Gastroesophageal sphincter (tissue), 4 donors: Measurements from ENCODE around the gene PITX1. TPM values are rescaled to one million over a fixed set of nuclear protein-coding genes. Genes with fewer than 3 reads are reported as not detected.
A peak's percentile ranks its signal among the peaks of the same experiment; 100 is the strongest.
"Not testable (repeated sequence)": the region's sequence is repeated elsewhere in the genome, so short reads cannot be mapped to it uniquely, and the experiment has no call there.

Source experiments
- ATAC-seq: fragments of 150-250 bp; one replicate; pipeline ENCODE4 v1.9.1; 2016; ENCODE audit warnings: mild to moderate bottlenecking, moderate library complexity
- H3K27ac ChIP-seq, 4 donors: fragments of 200-600 bp; sonication (generic) in 3 of 4; 1 replicate in 3 of 4; 2 replicates in 1 of 4; pipeline ENCODE4 v1.5.1; 2016 to 2019
- H3K27me3 ChIP-seq: fragments of 200-600 bp; sonication (generic); one replicate; pipeline ENCODE4 v1.5.1; 2019
- H3K36me3 ChIP-seq, 2 donors: fragments of 200-600 bp; sonication (generic); one replicate each; pipeline ENCODE4 v1.5.1; 2019; ENCODE audit warnings: control low read depth in 1 of 2
- H3K4me1 ChIP-seq, 3 donors: fragments of 200-600 bp; sonication (generic); 1 replicate in 2 of 3; 2 replicates in 1 of 3; pipeline ENCODE4 v1.5.1; 2016 to 2019; ENCODE audit warnings: control low read depth in 2 of 3
- H3K4me3 ChIP-seq, 2 donors: fragments of 200-600 bp; sonication (generic); one replicate each; pipeline ENCODE4 v1.5.1; 2019; ENCODE audit warnings: mild to moderate bottlenecking in 1 of 2, moderate library complexity in 1 of 2
- H3K9me3 ChIP-seq, 3 donors: fragments of 200-600 bp; sonication (generic); one replicate each; pipeline ENCODE4 v1.5.1; 2017 to 2019; ENCODE audit warnings: control low read depth in 2 of 3
- EP300 ChIP-seq: sonication (generic); formaldehyde crosslinking; IDR thresholded peaks from one replicate; pipeline ENCODE4 v1.6.1; 2017; ENCODE audit warnings: antibody characterized with exemption, mild to moderate bottlenecking
- POLR2A ChIP-seq, 2 donors: fragments of 450-650 bp; IDR thresholded peaks; one replicate each; pipeline ENCODE4 v1.6.1; 2017; ENCODE audit warnings: antibody characterized with exemption in 2 of 2, mild to moderate bottlenecking in 2 of 2, moderate library complexity in 1 of 2
- POLR2AphosphoS5 ChIP-seq: sonication (generic); formaldehyde crosslinking; IDR thresholded peaks from one replicate; pipeline ENCODE4 v1.6.1; 2017; ENCODE audit warnings: antibody characterized with exemption
- WGBS, 2 donors: methylation state at CpG; one replicate each; pipeline ENCODE4 v1.1.5; 2018; ENCODE audit warnings: low coverage in 1 of 2; 5-methylcytosine and 5-hydroxymethylcytosine counted together
- total RNA-seq, 4 donors: library from RNA; depleted of rRNA; stranded (reverse); fragments of >200 nt; gene quantifications; one replicate each; pipeline ENCODE4 v1.1.0, GENCODE V29; 2016
- TF ChIP-seq, protein P1 (sequence below), 4 experiments: fragments of 200-600 bp in 2 of 4; fragments of 450-650 bp in 2 of 4; sonication (generic) in 1 of 4; IDR thresholded peaks; one replicate each; pipeline ENCODE4 v1.5.1; 2017 to 2019; ENCODE audit warnings: antibody characterized with exemption in 4 of 4, mild to moderate bottlenecking in 2 of 4, moderate library complexity in 2 of 4

Gene PITX1
- total RNA-seq, result 100 to 1,000 TPM in 2 of 4 donors, 10 to 100 TPM in 2; 17.0 to 182 (median 79.6) TPM

DNA sequence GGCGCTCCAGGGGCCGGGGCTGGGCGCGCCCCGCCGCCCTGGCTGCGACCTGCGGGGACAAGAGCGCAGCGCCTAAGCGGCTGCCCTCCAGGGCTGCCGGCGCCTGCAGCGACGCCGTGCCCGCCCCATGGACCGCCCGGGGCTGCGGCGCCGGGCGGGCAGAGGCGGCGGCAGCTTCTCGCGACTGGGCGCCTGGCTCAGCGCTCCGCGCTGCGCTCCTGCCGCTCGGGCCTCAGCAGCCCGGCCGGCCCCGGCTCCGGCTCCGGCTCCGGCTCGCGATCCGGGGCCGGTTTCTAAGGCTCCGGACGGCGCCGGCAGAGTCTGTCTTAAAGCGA is at the start of gene PITX1:
TSS of gene PITX1 (minus strand) at position 328 of the 335 bp plus-strand sequence. CDS start 347 bp downstream, outside the sequence.
- Histone ChIP-seq H3K36me3 (peaks cover 0 to 3% of the 10 kb centered on the region in 2 donors), H3K27ac (peak within 1 kb of the TSS; percentile 68 to 94 (median 84)), H3K4me1 (peaks cover 0 to 80% (median 29%) of the 10 kb centered on the region in 3 donors), H3K4me3 (peak within 1 kb of the TSS; percentile 72 to 89), H3K9me3 (no peaks in the 10 kb centered on the region), H3K27me3 (peaks cover 100% of the 10 kb centered on the region)
- ATAC-seq, result peak; percentile 0
- WGBS, 2 donors, result no CpG with 5 or more reads among the region's 49 CpGs
- TF ChIP-seq POLR2AphosphoS5 (no peak), POLR2A (IDR thresholded peaks at IDR 0.05) (peak in 1 of 2 donors; percentile 43)

DNA sequence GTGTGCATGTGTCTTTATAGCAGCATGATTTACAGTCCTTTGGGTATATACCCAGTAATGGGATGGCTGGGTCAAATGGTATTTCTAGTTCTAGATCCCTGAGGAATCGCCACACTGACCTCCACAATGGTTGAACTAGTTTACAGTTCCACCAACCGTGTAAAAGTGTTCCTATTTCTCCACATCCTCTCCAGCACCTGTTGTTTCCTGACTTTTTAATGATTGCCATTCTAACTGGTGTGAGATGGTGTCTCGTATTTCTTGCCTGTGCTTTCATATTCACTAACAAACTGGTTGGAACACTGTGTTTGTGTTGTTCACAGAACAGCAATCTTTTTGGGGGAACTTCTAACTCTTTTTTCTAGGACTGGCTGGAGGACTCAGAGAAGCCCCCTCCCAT is 49.3 kb upstream of the PITX1 start:
- 67 to 80% methylated on average over 1 to 3 of the region's 3 CpGs for WGBS, 2 donors
- H3K9me3 ChIP-seq, result peaks cover 0 to 23% (median 0%) of the 10 kb centered on the region in 3 donors
- H3K27ac ChIP-seq, H3K4me3 ChIP-seq, H3K36me3 ChIP-seq, H3K4me1 ChIP-seq, ATAC-seq, H3K27me3 ChIP-seq: not testable (repeated sequence)

DNA sequence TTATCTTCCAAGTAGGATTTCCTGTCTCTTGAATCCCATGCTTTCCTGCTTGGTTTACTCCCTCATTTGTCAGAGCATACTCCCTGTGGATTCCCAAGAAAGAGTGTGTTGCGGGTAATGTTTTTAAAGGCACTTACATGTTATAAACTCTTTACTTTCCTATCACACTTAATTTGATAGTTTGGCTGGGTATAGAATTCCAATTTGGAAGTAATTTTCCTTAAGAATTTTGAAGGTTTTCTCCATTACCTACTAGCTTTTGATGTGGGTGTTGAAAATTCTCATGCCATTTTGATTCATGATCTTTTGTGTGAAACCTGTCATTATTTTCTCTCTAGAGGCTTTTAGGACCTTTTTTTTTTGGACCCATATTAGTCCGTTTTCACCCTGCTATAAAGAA is 47.2 kb upstream of the PITX1 start:
- H3K9me3 ChIP-seq, result peaks cover 0 to 23% (median 0%) of the 10 kb centered on the region in 3 donors
- TF ChIP-seq, protein P1, sequence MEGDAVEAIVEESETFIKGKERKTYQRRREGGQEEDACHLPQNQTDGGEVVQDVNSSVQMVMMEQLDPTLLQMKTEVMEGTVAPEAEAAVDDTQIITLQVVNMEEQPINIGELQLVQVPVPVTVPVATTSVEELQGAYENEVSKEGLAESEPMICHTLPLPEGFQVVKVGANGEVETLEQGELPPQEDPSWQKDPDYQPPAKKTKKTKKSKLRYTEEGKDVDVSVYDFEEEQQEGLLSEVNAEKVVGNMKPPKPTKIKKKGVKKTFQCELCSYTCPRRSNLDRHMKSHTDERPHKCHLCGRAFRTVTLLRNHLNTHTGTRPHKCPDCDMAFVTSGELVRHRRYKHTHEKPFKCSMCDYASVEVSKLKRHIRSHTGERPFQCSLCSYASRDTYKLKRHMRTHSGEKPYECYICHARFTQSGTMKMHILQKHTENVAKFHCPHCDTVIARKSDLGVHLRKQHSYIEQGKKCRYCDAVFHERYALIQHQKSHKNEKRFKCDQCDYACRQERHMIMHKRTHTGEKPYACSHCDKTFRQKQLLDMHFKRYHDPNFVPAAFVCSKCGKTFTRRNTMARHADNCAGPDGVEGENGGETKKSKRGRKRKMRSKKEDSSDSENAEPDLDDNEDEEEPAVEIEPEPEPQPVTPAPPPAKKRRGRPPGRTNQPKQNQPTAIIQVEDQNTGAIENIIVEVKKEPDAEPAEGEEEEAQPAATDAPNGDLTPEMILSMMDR (IDR thresholded peaks at IDR 0.05), result no peak
- no peak for TF ChIP-seq POLR2AphosphoS5
- no peak for TF ChIP-seq EP300
- TF ChIP-seq POLR2A (IDR thresholded peaks at IDR 0.05), result no peak

DNA sequence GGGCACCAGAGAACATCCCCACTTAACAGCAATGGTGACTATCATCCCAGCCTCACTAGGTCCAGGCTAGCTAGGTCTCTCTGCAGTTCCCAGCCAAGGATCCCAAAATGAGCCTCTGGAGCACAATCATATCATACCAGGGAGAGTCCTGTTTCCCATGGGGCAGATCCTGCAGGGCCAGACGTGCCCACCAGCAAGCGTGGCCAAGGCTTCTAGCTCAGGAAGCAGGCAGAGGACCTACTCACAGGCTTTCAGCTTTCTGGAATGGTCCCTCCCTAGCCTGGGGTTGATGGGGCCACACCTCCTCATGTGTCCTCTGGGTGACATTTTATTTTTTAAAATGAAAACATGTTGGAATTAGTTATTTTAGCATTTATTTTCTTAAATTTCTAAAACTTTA is 45.7 kb upstream of the PITX1 start:
- H3K36me3 ChIP-seq, result peaks cover 0 to 6% of the 10 kb centered on the region in 2 donors
- no peak overlapping the region for H3K27ac ChIP-seq
- no peak for ATAC-seq
- peaks cover 0 to 23% (median 0%) of the 10 kb centered on the region in 3 donors for H3K9me3 ChIP-seq
- WGBS, 2 donors, result 83% methylated on average over 2 of the region's 2 CpGs; no CpG with 5 or more reads in 1 of the 2 donors
- H3K4me3 ChIP-seq, result no peak overlapping the region
- H3K27me3 ChIP-seq, result no peaks in the 10 kb centered on the region
- TF ChIP-seq, protein P1 (IDR thresholded peaks at IDR 0.05), result no peak
- no peak for TF ChIP-seq EP300
- TF ChIP-seq POLR2AphosphoS5, result no peak
- no peak for TF ChIP-seq POLR2A (IDR thresholded peaks at IDR 0.05)
- no peaks in the 10 kb centered on the region for H3K4me1 ChIP-seq

More for the DNA sequence above, 47.2 kb upstream of the PITX1 start:
- WGBS, 2 donors, result 92 to 100% methylated on average over 1 to 2 of the region's 2 CpGs
- Histone ChIP-seq H3K36me3 (peaks cover 0 to 6% of the 10 kb centered on the region in 2 donors), H3K4me3 (no peak overlapping the region), H3K4me1 (no peaks in the 10 kb centered on the region), H3K27me3 (no peaks in the 10 kb centered on the region), H3K27ac (no peak overlapping the region)
- ATAC-seq, result no peak

DNA sequence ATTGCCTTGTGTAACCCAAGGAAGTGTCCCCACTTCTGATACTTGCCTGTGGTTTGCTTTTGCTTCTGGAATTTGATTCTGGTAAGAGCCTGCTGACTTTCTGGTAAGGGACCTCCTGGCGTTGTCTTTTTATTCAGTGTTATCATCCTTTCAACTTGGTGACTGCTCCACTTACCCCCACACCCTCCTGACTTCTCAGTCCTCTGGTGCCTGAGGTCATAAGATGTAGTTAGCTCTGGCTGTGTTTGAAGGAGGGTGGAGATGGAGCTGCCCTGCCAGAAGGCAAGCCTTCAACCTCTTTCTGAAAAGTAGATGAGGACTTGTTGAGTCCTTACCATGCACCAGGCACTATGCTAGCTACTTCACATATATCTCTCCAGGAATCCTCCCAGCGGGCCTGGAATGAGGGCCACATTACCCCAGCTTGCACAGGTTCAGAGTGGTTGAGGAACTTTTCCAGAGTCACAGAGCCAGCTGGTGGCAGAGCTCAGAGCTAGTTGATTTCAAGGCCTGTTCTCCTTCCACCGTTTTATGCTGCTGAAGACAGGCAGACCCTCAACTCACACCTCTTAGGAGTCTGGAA is 45.2 kb upstream of the PITX1 start:
- ATAC-seq, result no peak
- WGBS, 2 donors, result 44 to 90% methylated on average over 1 to 2 of the region's 3 CpGs
- peaks cover 0 to 23% (median 0%) of the 10 kb centered on the region in 3 donors for H3K9me3 ChIP-seq
- TF ChIP-seq POLR2AphosphoS5 (no peak), EP300 (no peak), POLR2A (IDR thresholded peaks at IDR 0.05) (no peak)
- TF ChIP-seq, protein P1 (IDR thresholded peaks at IDR 0.05), result no peak
- H3K27me3 ChIP-seq, result no peaks in the 10 kb centered on the region
- no peak overlapping the region for H3K27ac ChIP-seq
- H3K4me3 ChIP-seq, result no peak overlapping the region
- H3K4me1 ChIP-seq, result no peaks in the 10 kb centered on the region
- peaks cover 0 to 6% of the 10 kb centered on the region in 2 donors for H3K36me3 ChIP-seq

DNA sequence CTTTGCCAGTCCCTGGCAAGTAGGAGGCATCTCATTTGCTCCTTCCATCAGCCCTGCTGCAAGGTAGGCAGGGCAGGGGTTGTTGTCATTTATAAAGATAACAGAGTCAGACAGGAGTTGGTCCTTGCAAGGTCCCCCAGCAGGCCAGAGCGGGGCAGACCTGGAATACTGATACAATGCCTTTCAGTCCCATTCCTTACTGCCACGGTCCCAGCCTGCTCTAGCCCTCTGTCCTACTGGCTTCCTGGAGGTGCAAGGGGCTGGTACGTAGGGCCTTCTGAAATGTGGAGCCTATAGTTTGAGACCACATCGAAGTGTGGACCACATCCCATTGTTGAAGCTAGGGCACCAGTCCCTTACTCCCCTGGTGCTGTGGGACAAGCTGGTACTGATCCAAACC is 42.8 kb upstream of the PITX1 start:
- 0 to 100% methylated on average over 1 to 2 of the region's 4 CpGs for WGBS, 2 donors
- no peak for ATAC-seq
- Histone ChIP-seq H3K27ac (no peak overlapping the region), H3K4me3 (no peak overlapping the region), H3K27me3 (no peaks in the 10 kb centered on the region), H3K4me1 (no peaks in the 10 kb centered on the region), H3K36me3 (peaks cover 0 to 4% of the 10 kb centered on the region in 2 donors), H3K9me3 (peaks cover 0 to 16% (median 0%) of the 10 kb centered on the region in 3 donors)
- TF ChIP-seq POLR2AphosphoS5, result no peak
- no peak for TF ChIP-seq EP300
- TF ChIP-seq, protein P1 (IDR thresholded peaks at IDR 0.05), result no peak
- TF ChIP-seq POLR2A (IDR thresholded peaks at IDR 0.05), result no peak
